MM.1S (cell line): ENCODE measurements around the gene HHIPL2.

Experiments
- CTCF ChIP-seq: fragments of 300-600 bp; sonication (generic); IDR thresholded peaks from 2 replicates; pipeline ENCODE4 v1.5.1; 2016; ENCODE audit warnings: antibody characterized with exemption, low read length, mixed read lengths
- EZH2 ChIP-seq: fragments of 300-600 bp; sonication (generic); optimal IDR thresholded peaks from 2 replicates; pipeline ENCODE3; 2017; ENCODE audit warnings: low read depth, mild to moderate bottlenecking, antibody characterized with exemption, low read length, mixed read lengths

- TF ChIP-seq EZH2, result no peak
- TF ChIP-seq CTCF, result no peak
Observed at GRCh38 chr1:222557148-222557547, 9.2 kb upstream of the HHIPL2 start.
